H1 (cell line): ENCODE results near the gene SOX30. TPM values are rescaled to one million over a fixed set of nuclear protein-coding genes. Genes with fewer than 3 reads are reported as not detected.

Experiments
- SP4 ChIP-seq: IDR thresholded peaks from 2 replicates; pipeline ENCODE4 v1.6.1; 2012; ENCODE audit warnings: low read length, inconsistent platforms
- SRF ChIP-seq: IDR thresholded peaks from 2 replicates; pipeline ENCODE4 v1.6.1; 2011; ENCODE audit warnings: mild to moderate bottlenecking, low read depth, low read length, moderate library complexity
- polyA plus RNA-seq, 7 experiments: library from polyadenylated mRNA; depleted of rRNA in 3 of 7; stranded (reverse) in 5 of 7; unstranded in 2 of 7; fragments of >200 nt in 5 of 7; fragments of 200-250 nt in 2 of 7; gene quantifications; 1 replicate in 5 of 7; 2 replicates in 1 of 7; 4 replicates in 1 of 7; pipeline versions ENCODE4 v1.2.1 to v1.2.3, GENCODE V29; 2011 to 2013; ENCODE audit warnings: missing spikeins in 2 of 7, mixed read lengths in 2 of 7
- total RNA-seq: library from RNA; stranded (reverse); fragmentation: NEBNext Ultra II Directional; extraction: Animal tissue kit (Norgen Biotek cat#: 25700); gene quantifications from 2 replicates; pipeline ENCODE4 v1.2.1, GENCODE V29; 2021

The SOX30 gene
- total and polyA plus RNA-seq, 2 of the 8 experiments (the other 6 are each of a cell fraction or from before 2014, with no cell fraction given) = 0.35 TPM; not detected in 1

DNA sequence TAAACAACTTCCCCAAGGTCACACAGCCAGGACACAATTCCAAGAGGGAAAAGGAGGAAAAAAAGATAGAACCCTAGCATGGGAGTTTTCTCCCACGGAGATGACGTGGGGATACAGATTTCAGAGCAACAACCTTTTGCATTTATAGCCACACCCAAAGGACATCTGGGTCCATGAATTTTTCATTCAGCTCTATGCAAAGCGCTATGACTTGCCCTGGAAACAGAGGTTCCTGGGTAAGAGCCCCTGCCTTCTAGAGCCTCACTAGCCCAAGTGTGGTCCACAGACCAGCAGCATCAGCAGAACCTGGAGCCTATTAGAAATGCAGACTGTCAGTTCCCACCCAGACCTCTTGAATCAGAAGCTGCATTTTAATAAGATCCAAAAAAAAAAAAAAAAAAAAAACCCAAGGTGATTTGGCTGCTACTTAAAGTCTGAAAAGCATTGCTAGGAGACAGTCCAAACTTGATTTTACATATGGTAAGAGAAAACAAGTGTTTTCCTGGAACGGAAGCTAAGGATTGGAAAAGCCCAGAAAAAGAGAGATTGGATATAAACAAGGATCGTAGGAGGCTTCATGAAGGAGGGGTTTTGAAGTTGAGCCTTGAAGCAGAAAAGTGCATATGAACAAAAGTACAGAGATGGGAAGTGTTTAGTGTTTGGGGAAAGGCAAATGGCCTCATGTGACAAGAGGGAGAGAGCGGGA lies 59.0 kb downstream of the SOX30 start (continued):
- no peak for TF ChIP-seq SP4
- no peak for TF ChIP-seq SRF
